Measurements from ENCODE around the gene ASPSCR1.

The ASPSCR1 gene

GRCh38 chr17:81984773-81985410 is 7.5 kb downstream of the ASPSCR1 start:
- H3K27ac ChIP-seq (ENCODE audit: low read length, poor library complexity, severe bottlenecking): no peak overlapping the region
- no peak for DNase-seq
- H3K14ac ChIP-seq (ENCODE audit: low read length in 2 of 2): no peak overlapping the region
- H2BK12ac ChIP-seq (ENCODE audit: low read length in 2 of 2): no peak overlapping the region
- H3K4ac ChIP-seq (ENCODE audit: low read depth in 1 of 2, low read length in 2 of 2): no peak overlapping the region
- peak overlapping the region; percentile 77 for H4K8ac ChIP-seq (ENCODE audit: low read length)
- H3K23ac ChIP-seq (ENCODE audit: low read length in 2 of 2): no peak overlapping the region
- no peak overlapping the region for H2BK15ac ChIP-seq (ENCODE audit: low read depth, poor library complexity, severe bottlenecking)
- 98% methylated on average over 20 of the region's 21 CpGs for WGBS
- H3K4me2 ChIP-seq (ENCODE audit: low read length, poor library complexity, severe bottlenecking): no peak overlapping the region
- H3K4me1 ChIP-seq (ENCODE audit: control insufficient read depth, insufficient read depth, low read depth, low read length): peaks cover 10% of the 10 kb centered on the region
- no peak overlapping the region for H3K9ac ChIP-seq (ENCODE audit: low read length)
- H4K91ac ChIP-seq (ENCODE audit: low read length): peak overlapping the region; percentile 87
- no peaks in the 10 kb centered on the region for H3K27me3 ChIP-seq (ENCODE audit: control insufficient read depth in 1 of 2, insufficient read depth in 1 of 2, low read length in 2 of 2)
- no peak overlapping the region for H3K18ac ChIP-seq (ENCODE audit: low read depth in 1 of 2, low read length in 2 of 2)
- no peaks in the 10 kb centered on the region for H3K9me3 ChIP-seq (ENCODE audit: control insufficient read depth, low read length)
- peaks cover 46 to 67% of the 10 kb centered on the region in 2 experiments for H3K36me3 ChIP-seq (ENCODE audit: control insufficient read depth in 1 of 2, insufficient read depth in 2 of 2, low read depth in 1 of 2, low read length in 2 of 2)
- peak overlapping the region in 1 of 2 experiments; percentile 34 for H3K4me3 ChIP-seq (ENCODE audit: insufficient read depth in 1 of 2, low read depth in 1 of 2, low read length in 2 of 2)
- H2BK120ac ChIP-seq (ENCODE audit: low read depth, low read length): no peak overlapping the region
- no peak overlapping the region for H2BK5ac ChIP-seq (ENCODE audit: low read depth, low read length, poor library complexity, severe bottlenecking)
- no peak overlapping the region for H2AK5ac ChIP-seq (ENCODE audit: low read length, severe bottlenecking)
- peaks cover 37% of the 10 kb centered on the region for H3K79me1 ChIP-seq (replicated peaks; ENCODE audit: low read length, poor library complexity, severe bottlenecking)
- H2AFZ ChIP-seq (ENCODE audit: low read depth, low read length): no peak overlapping the region

GRCh38 chr17:81986606-81987005 is 9.2 kb downstream of the ASPSCR1 start:
- Histone ChIP-seq H3K18ac (ENCODE audit: low read depth in 1 of 2, low read length in 2 of 2) (no peak overlapping the region), H3K23ac (ENCODE audit: low read length in 2 of 2) (no peak overlapping the region), H3K36me3 (ENCODE audit: control insufficient read depth in 1 of 2, insufficient read depth in 2 of 2, low read depth in 1 of 2, low read length in 2 of 2) (peaks cover 37 to 73% of the 10 kb centered on the region in 2 experiments), H3K4me1 (ENCODE audit: control insufficient read depth, insufficient read depth, low read depth, low read length) (peaks cover 19% of the 10 kb centered on the region), H2BK120ac (ENCODE audit: low read depth, low read length) (no peak overlapping the region), H2AFZ (ENCODE audit: low read depth, low read length) (no peak overlapping the region), H3K9me3 (ENCODE audit: control insufficient read depth, low read length) (no peaks in the 10 kb centered on the region), H3K79me1 (replicated peaks; ENCODE audit: low read length, poor library complexity, severe bottlenecking) (peaks cover 38% of the 10 kb centered on the region), H3K9ac (ENCODE audit: low read length) (no peak overlapping the region), H3K14ac (ENCODE audit: low read length in 2 of 2) (no peak overlapping the region), H4K8ac (ENCODE audit: low read length) (no peak overlapping the region), H2BK15ac (ENCODE audit: low read depth, poor library complexity, severe bottlenecking) (no peak overlapping the region), H3K4me2 (ENCODE audit: low read length, poor library complexity, severe bottlenecking) (no peak overlapping the region), H3K27ac (ENCODE audit: low read length, poor library complexity, severe bottlenecking) (no peak overlapping the region), H2AK5ac (ENCODE audit: low read length, severe bottlenecking) (no peak overlapping the region), H3K4ac (ENCODE audit: low read depth in 1 of 2, low read length in 2 of 2) (no peak overlapping the region), H2BK5ac (ENCODE audit: low read depth, low read length, poor library complexity, severe bottlenecking) (no peak overlapping the region), H3K27me3 (ENCODE audit: control insufficient read depth in 1 of 2, insufficient read depth in 1 of 2, low read length in 2 of 2) (no peaks in the 10 kb centered on the region), H3K4me3 (ENCODE audit: insufficient read depth in 1 of 2, low read depth in 1 of 2, low read length in 2 of 2) (no peak overlapping the region), H4K91ac (ENCODE audit: low read length) (no peak overlapping the region), H2BK12ac (ENCODE audit: low read length in 2 of 2) (no peak overlapping the region)
- WGBS: 98% methylated on average over 26 of the region's 26 CpGs
- no peak for DNase-seq

- H3K18ac ChIP-seq (ENCODE audit: low read depth in 1 of 2, low read length in 2 of 2): no peak overlapping the region
- WGBS: 97% methylated on average over 26 of the region's 26 CpGs
- no peak overlapping the region for H3K27ac ChIP-seq (ENCODE audit: low read length, poor library complexity, severe bottlenecking)
- H3K4ac ChIP-seq (ENCODE audit: low read depth in 1 of 2, low read length in 2 of 2): no peak overlapping the region
- H2BK120ac ChIP-seq (ENCODE audit: low read depth, low read length): no peak overlapping the region
- H2BK5ac ChIP-seq (ENCODE audit: low read depth, low read length, poor library complexity, severe bottlenecking): no peak overlapping the region
- no peak for DNase-seq
- no peak overlapping the region for H3K14ac ChIP-seq (ENCODE audit: low read length in 2 of 2)
- H4K8ac ChIP-seq (ENCODE audit: low read length): no peak overlapping the region
- H2BK15ac ChIP-seq (ENCODE audit: low read depth, poor library complexity, severe bottlenecking): no peak overlapping the region
- H3K79me1 ChIP-seq (replicated peaks; ENCODE audit: low read length, poor library complexity, severe bottlenecking): peaks cover 38% of the 10 kb centered on the region
- H3K4me2 ChIP-seq (ENCODE audit: low read length, poor library complexity, severe bottlenecking): no peak overlapping the region
- no peak overlapping the region for H3K9ac ChIP-seq (ENCODE audit: low read length)
- H3K36me3 ChIP-seq (ENCODE audit: control insufficient read depth in 1 of 2, insufficient read depth in 2 of 2, low read depth in 1 of 2, low read length in 2 of 2): peaks cover 36 to 78% of the 10 kb centered on the region in 2 experiments
- H3K4me1 ChIP-seq (ENCODE audit: control insufficient read depth, insufficient read depth, low read depth, low read length): peaks cover 25% of the 10 kb centered on the region
- H2AFZ ChIP-seq (ENCODE audit: low read depth, low read length): no peak overlapping the region
- H2AK5ac ChIP-seq (ENCODE audit: low read length, severe bottlenecking): no peak overlapping the region
- no peaks in the 10 kb centered on the region for H3K27me3 ChIP-seq (ENCODE audit: control insufficient read depth in 1 of 2, insufficient read depth in 1 of 2, low read length in 2 of 2)
- H3K4me3 ChIP-seq (ENCODE audit: insufficient read depth in 1 of 2, low read depth in 1 of 2, low read length in 2 of 2): no peak overlapping the region
- H4K91ac ChIP-seq (ENCODE audit: low read length): no peak overlapping the region
- H2BK12ac ChIP-seq (ENCODE audit: low read length in 2 of 2): no peak overlapping the region
- H3K9me3 ChIP-seq (ENCODE audit: control insufficient read depth, low read length): no peaks in the 10 kb centered on the region
- no peak overlapping the region for H3K23ac ChIP-seq (ENCODE audit: low read length in 2 of 2)
Observed at GRCh38 chr17:81987161-81987770, 9.8 kb downstream of the ASPSCR1 start.

GRCh38 chr17:81990836-81991683 is 13.6 kb downstream of the ASPSCR1 start:
- Histone ChIP-seq H2AFZ (ENCODE audit: low read depth, low read length) (no peak overlapping the region), H3K4ac (ENCODE audit: low read depth in 1 of 2, low read length in 2 of 2) (peak overlapping the region in 1 of 2 experiments; percentile 65), H2BK15ac (ENCODE audit: low read depth, poor library complexity, severe bottlenecking) (no peak overlapping the region), H3K14ac (ENCODE audit: low read length in 2 of 2) (peak overlapping the region in 1 of 2 experiments; percentile 53), H3K27me3 (ENCODE audit: control insufficient read depth in 1 of 2, insufficient read depth in 1 of 2, low read length in 2 of 2) (no peaks in the 10 kb centered on the region), H4K8ac (ENCODE audit: low read length) (peak overlapping the region; percentile 19), H3K4me2 (ENCODE audit: low read length, poor library complexity, severe bottlenecking) (no peak overlapping the region), H3K4me1 (ENCODE audit: control insufficient read depth, insufficient read depth, low read depth, low read length) (peaks cover 39% of the 10 kb centered on the region), H2BK120ac (ENCODE audit: low read depth, low read length) (no peak overlapping the region), H2BK5ac (ENCODE audit: low read depth, low read length, poor library complexity, severe bottlenecking) (no peak overlapping the region), H3K4me3 (ENCODE audit: insufficient read depth in 1 of 2, low read depth in 1 of 2, low read length in 2 of 2) (no peak overlapping the region), H3K79me1 (replicated peaks; ENCODE audit: low read length, poor library complexity, severe bottlenecking) (peaks cover 54% of the 10 kb centered on the region), H3K27ac (ENCODE audit: low read length, poor library complexity, severe bottlenecking) (no peak overlapping the region), H3K18ac (ENCODE audit: low read depth in 1 of 2, low read length in 2 of 2) (peak overlapping the region; percentile 55 to 82), H2AK5ac (ENCODE audit: low read length, severe bottlenecking) (no peak overlapping the region), H2BK12ac (ENCODE audit: low read length in 2 of 2) (peak overlapping the region in 1 of 2 experiments; percentile 66), H3K23ac (ENCODE audit: low read length in 2 of 2) (no peak overlapping the region), H3K9me3 (ENCODE audit: control insufficient read depth, low read length) (no peaks in the 10 kb centered on the region), H4K91ac (ENCODE audit: low read length) (peak overlapping the region; percentile 4), H3K36me3 (ENCODE audit: control insufficient read depth in 1 of 2, insufficient read depth in 2 of 2, low read depth in 1 of 2, low read length in 2 of 2) (peaks cover 21 to 78% of the 10 kb centered on the region in 2 experiments), H3K9ac (ENCODE audit: low read length) (no peak overlapping the region)
- DNase-seq: no peak
- 94% methylated on average over 25 of the region's 25 CpGs for WGBS

All from mesenchymal stem cell (in vitro differentiated cells and primary cell).